K562 (cell line): ENCODE measurements around the gene SNX10. TPM values are rescaled to one million over a fixed set of nuclear protein-coding genes. Genes with fewer than 3 reads are reported as not detected.

Experiments
- ATAC-seq: fragments of 200-7000 bp; cut with Tn5 transposase; 3 replicates; pipeline ENCODE4 v1.9.1; 2020; ENCODE audit warnings: moderate library complexity
- BruUV-seq: library from RNA; stranded (reverse); fragments of 400-500 nt; replicated peaks from 2 replicates; lab custom pipeline; 2021; lab: Mats Ljungman, UMichigan
- CTCF ChIA-PET: fragments of 300-600 bp; formaldehyde crosslinking; extraction: SDS; loops from one replicate; lab custom pipeline; 2021; ENCODE audit warnings: low intra/inter-chr PET ratio; lab: Yijun Ruan, JAX
- POLR2A ChIA-PET: fragments of 300-600, 350-650 bp; sonication (Branson Sonifier 250); formaldehyde crosslinking; extraction: SDS; loops from one replicate; lab custom pipeline; 2021; ENCODE audit warnings: antibody characterized with exemption, inconsistent platforms; lab: Yijun Ruan, JAX
- DNase-seq, 4 experiments: peaks; one replicate each; pipeline versions ENCODE4 v3.0.0 to v3.0.0-alpha.2; 2011 to 2018; ENCODE audit warnings: low spot score in 3 of 4, mixed read lengths in 3 of 4; ENCODE audit errors: extremely low read depth in 1 of 4
- FAIRE-seq: peaks from 2 replicates; lab custom pipeline; 2011; peaks lifted over from hg19 to GRCh38; lab: Jason Lieb, UNC
- H2AFZ ChIP-seq: 2 replicates; pipeline ENCODE4 v1.6.0; 2011; ENCODE audit warnings: low read depth, low read length, control low read depth, inconsistent platforms
- H3K27ac ChIP-seq: fragments of 200-600 bp; 3 replicates; pipeline ENCODE4 v1.8.0; 2011; ENCODE audit warnings: low read depth, mild to moderate bottlenecking, control low read depth, inconsistent platforms, low read length, moderate library complexity, mixed read lengths; ENCODE audit errors: extremely low read depth
- H3K27me3 ChIP-seq, 2 experiments: fragments of 300-600 bp in 1 of 2; 2 replicates in 1 of 2; 3 replicates in 1 of 2; pipeline versions ENCODE4 v1.6.0 to v1.8.0; 2011; ENCODE audit warnings: inconsistent platforms in 2 of 2, low read length in 2 of 2, mild to moderate bottlenecking in 1 of 2, mixed read lengths in 1 of 2, moderate library complexity in 1 of 2; ENCODE audit not compliant: control insufficient read depth in 2 of 2, insufficient read depth in 2 of 2
- H3K36me3 ChIP-seq: fragments of 300-600 bp; 3 replicates; pipeline ENCODE4 v1.8.0; 2011; ENCODE audit warnings: mild to moderate bottlenecking, low read length, inconsistent platforms; ENCODE audit not compliant: control insufficient read depth, insufficient read depth
- H3K4me1 ChIP-seq, 2 experiments: fragments of 200-600 bp in 1 of 2; replicated peaks in 1 of 2; 2 replicates in 1 of 2; 3 replicates in 1 of 2; pipeline versions ENCODE4 v1.5.1 to v1.8.0; 2011; ENCODE audit warnings: inconsistent platforms in 2 of 2, low read length in 2 of 2, mild to moderate bottlenecking in 1 of 2, mixed read lengths in 1 of 2, moderate library complexity in 1 of 2; ENCODE audit not compliant: control insufficient read depth in 2 of 2, insufficient read depth in 2 of 2
- H3K4me2 ChIP-seq: 2 replicates; pipeline ENCODE4 v1.6.1; 2011; ENCODE audit warnings: low read length, control low read depth, inconsistent platforms, mixed read lengths; ENCODE audit not compliant: insufficient read depth
- H3K4me3 ChIP-seq: fragments of 200-600 bp; sonication (generic), shearing (Covaris generic); 2 replicates; pipeline ENCODE4 v1.5.1; 2016; ENCODE audit warnings: control low read depth, inconsistent platforms
- H3K79me2 ChIP-seq: fragments of 200-600 bp; 3 replicates; pipeline ENCODE4 v1.8.0; 2011; ENCODE audit warnings: low read length, inconsistent platforms; ENCODE audit not compliant: control insufficient read depth, insufficient read depth
- H3K9ac ChIP-seq, 2 experiments: 2 replicates each; pipeline versions ENCODE4 v1.6.0 to v1.6.1; 2011; ENCODE audit warnings: low read depth in 2 of 2, low read length in 2 of 2, control low read depth in 1 of 2, inconsistent platforms in 1 of 2, mild to moderate bottlenecking in 1 of 2, mixed read lengths in 1 of 2; ENCODE audit not compliant: insufficient read depth in 1 of 2
- H3K9me1 ChIP-seq: one replicate; pipeline ENCODE4 v1.6.0; 2011; ENCODE audit warnings: inconsistent platforms, mild to moderate bottlenecking, low read length, moderate library complexity; ENCODE audit not compliant: control insufficient read depth, insufficient read depth
- H3K9me3 ChIP-seq: replicated peaks from 2 replicates; pipeline ENCODE4 v1.5.1; 2011; ENCODE audit warnings: low read depth, low read length, inconsistent platforms; ENCODE audit not compliant: control insufficient read depth, insufficient read depth
- H4K20me1 ChIP-seq: replicated peaks from 2 replicates; pipeline ENCODE4 v1.6.1; 2011; ENCODE audit warnings: low read length, inconsistent platforms, mixed read lengths; ENCODE audit not compliant: control insufficient read depth, insufficient read depth
- CCNT2 ChIP-seq: IDR thresholded peaks from 2 replicates; pipeline ENCODE4 v1.6.1; 2011; ENCODE audit warnings: borderline replicate concordance, low read depth, mild to moderate bottlenecking, moderate library complexity, mixed read lengths, low read length; ENCODE audit not compliant: insufficient read length; ENCODE audit errors: extremely low read depth
- CREB1 ChIP-seq, 2 experiments: sonication (generic) in 1 of 2; formaldehyde crosslinking in 1 of 2; IDR thresholded peaks; 2 replicates each; pipeline versions ENCODE4 v1.6.1 to v1.8.0; 2012 to 2022; ENCODE audit warnings: inconsistent platforms in 1 of 2, mild to moderate bottlenecking in 1 of 2, missing genetic modification reagents in 1 of 2, moderate library complexity in 1 of 2
- GTF2A2 ChIP-seq: IDR thresholded peaks from 2 replicates; pipeline ENCODE4 v1.6.1; 2016; ENCODE audit warnings: mild to moderate bottlenecking, missing genetic modification characterization, missing compliant biosample characterization
- HMGN3 ChIP-seq: IDR thresholded peaks from 2 replicates; pipeline ENCODE4 v1.6.1; 2011; ENCODE audit warnings: borderline replicate concordance, low read depth, mild to moderate bottlenecking, mixed read lengths, low read length; ENCODE audit not compliant: insufficient read length; ENCODE audit errors: extremely low read depth
- MCM2 ChIP-seq: fragments of 450-650 bp; IDR thresholded peaks from 2 replicates; pipeline ENCODE4 v1.6.1; 2017; ENCODE audit warnings: low read depth, mild to moderate bottlenecking
- RAD21 ChIP-seq, 2 experiments: fragments of 250-450 bp in 1 of 2; fragments of 450-650 bp in 1 of 2; sonication (Bioruptor Pico) in 1 of 2; formaldehyde crosslinking in 1 of 2; IDR thresholded peaks in 1 of 2; conservative IDR thresholded peaks in 1 of 2; 2 replicates each; pipeline versions ENCODE4 v1.4.0 to v1.8.0; 2020 to 2022; ENCODE audit warnings: mild to moderate bottlenecking in 2 of 2, moderate library complexity in 1 of 2
- RAD51 ChIP-seq: fragments of 450-650 bp; IDR thresholded peaks from 2 replicates; pipeline ENCODE4 v1.7.1; 2016; ENCODE audit warnings: low read depth, mild to moderate bottlenecking, borderline replicate concordance
- USF1 ChIP-seq: sonication (generic); formaldehyde crosslinking; IDR thresholded peaks from 2 replicates; pipeline ENCODE4 v1.9.0; 2022; ENCODE audit warnings: mild to moderate bottlenecking, missing genetic modification reagents
- USF2 ChIP-seq: sonication (generic); formaldehyde crosslinking; IDR thresholded peaks from 2 replicates; pipeline ENCODE4 v1.5.0; 2020; ENCODE audit warnings: missing genetic modification reagents
- in situ Hi-C: fragments of 300-500 bp; cut with MboI; formaldehyde crosslinking; loops from 4 replicates; pipeline ENCODE4 v1.15.0; 2018; ENCODE audit warnings: inconsistent platforms, mixed read lengths
- intact Hi-C: fragments of 100-400 bp; cut with micrococcal nuclease; formaldehyde crosslinking; loops from 2 replicates; pipeline ENCODE4 v1.14.2; 2022
- polyA plus RNA-seq, 8 experiments: library from polyadenylated mRNA; depleted of rRNA in 4 of 8; stranded (reverse) in 5 of 8; unstranded in 3 of 8; fragments of >200 nt; fragmentation: Nextera tagmentation in 2 of 8; fragmentation: Illumina TruSeq in 1 of 8; extraction: Ambion mirVana in 2 of 8; extraction: Trizol in 1 of 8; gene quantifications; 2 replicates each; pipeline versions ENCODE4 v1.2.1 to v1.2.3, GENCODE V29; 2011 to 2014; ENCODE audit warnings: inconsistent platforms in 1 of 8, missing spikeins in 1 of 8
- total RNA-seq, 7 experiments: library from RNA; depleted of rRNA in 6 of 7; stranded (reverse); fragments of >200 nt in 6 of 7; fragmentation: Illumina TruSeq in 2 of 7; extraction: Trizol in 2 of 7; gene quantifications; 2 replicates each; pipeline versions ENCODE4 v1.2.1 to v1.2.3, GENCODE V29; 2011 to 2021; ENCODE audit warnings: low replicate concordance in 1 of 7
- TF ChIP-seq, protein P1 (sequence below): fragments of 250-450 bp; sonication (Bioruptor Pico); IDR thresholded peaks from 2 replicates; pipeline ENCODE4 v1.8.0; 2022; ENCODE audit warnings: moderate library complexity, mild to moderate bottlenecking, inconsistent platforms

The SNX10 gene
- total and polyA plus RNA-seq, 9 of the 15 experiments (the other 6 are each of a cell fraction or from before 2014, with no cell fraction given): 6.9 to 16.5 (median 11.5) TPM

DNA sequence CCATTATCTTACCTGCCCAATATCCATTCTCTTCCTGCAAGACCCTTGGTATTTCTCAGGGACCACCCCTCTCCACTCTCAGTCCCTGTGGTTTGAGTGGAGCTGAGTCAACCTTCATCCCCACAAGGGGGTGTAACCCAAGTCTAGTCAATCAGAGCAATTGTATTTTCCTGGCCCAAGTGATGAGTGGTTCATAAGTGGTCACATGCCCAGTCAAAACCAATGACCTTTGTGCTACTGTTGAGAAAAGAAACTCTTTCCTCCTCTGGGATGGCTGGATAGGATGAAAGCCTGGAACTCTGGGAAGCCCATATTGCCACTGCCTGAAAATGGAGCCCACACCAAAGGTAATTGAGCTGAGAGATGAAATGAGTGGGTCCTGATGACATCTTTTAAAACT lies 93.6 kb downstream of the SNX10 start:
- H3K9me3 ChIP-seq: no peaks in the 10 kb centered on the region
- no TSS peak for BruUV-seq
- TF ChIP-seq HMGN3 (no peak), MCM2 (no peak), RAD51 (peak; percentile 35; the same call in 1 of the 2 replicates), USF1 (0 out of 2 replicates have a peak, but pooled peaks have one; percentile 35), RAD21 (CRISPR knock-in tag; conservative IDR thresholded peaks at IDR 0.05 in 1 of 2, IDR thresholded peaks at IDR 0.05 in 1 of 2) (peak in 1 of 2 experiments; percentile 21; a peak in 1 of 4 replicates), CREB1 (IDR thresholded peaks at IDR 0.05) (no peak), CREB1 (CRISPR knock-in tag; IDR thresholded peaks at IDR 0.05) (no peak), CCNT2 (no peak), USF2 (CRISPR knock-in tag) (peak; percentile 65), GTF2A2 (tag) (no peak)
- TF ChIP-seq, protein P1, sequence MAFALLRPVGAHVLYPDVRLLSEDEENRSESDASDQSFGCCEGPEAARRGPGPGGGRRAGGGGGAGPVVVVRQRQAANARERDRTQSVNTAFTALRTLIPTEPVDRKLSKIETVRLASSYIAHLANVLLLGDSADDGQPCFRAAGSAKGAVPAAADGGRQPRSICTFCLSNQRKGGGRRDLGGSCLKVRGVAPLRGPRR: no peak
- H4K20me1 ChIP-seq: no peaks in the 10 kb centered on the region
- H3K36me3 ChIP-seq: no peaks in the 10 kb centered on the region
- no peak overlapping the region for H3K9ac ChIP-seq
- FAIRE-seq: no peak
- no peaks in the 10 kb centered on the region for H3K79me2 ChIP-seq
- CTCF ChIA-PET: interaction anchor here (0.7 kb wide), 1 partner anchor 116 kb away, joined by 3 read pairs; no protein-coding TSS in a partner anchor
- ATAC-seq: no peak
- H3K4me3 ChIP-seq: no peak overlapping the region
- H3K9me1 ChIP-seq: no peaks in the 10 kb centered on the region
- DNase-seq: no peak
- no peaks in the 10 kb centered on the region for H3K4me1 ChIP-seq
- no peak overlapping the region for H3K4me2 ChIP-seq
- intact Hi-C loops: no loop called here
- H3K27ac ChIP-seq: no peak overlapping the region
- peaks cover 26 to 27% of the 10 kb centered on the region in 2 experiments; a peak in 4 of 5 replicates for H3K27me3 ChIP-seq
- POLR2A ChIA-PET: interaction anchor here (0.8 kb wide), 1 partner anchor 96 kb away, joined by 3 read pairs; no protein-coding TSS in a partner anchor
- H2AFZ ChIP-seq: no peak overlapping the region
- in situ Hi-C loops: loop anchor here (25.0 kb wide), 1 partner anchor 102 kb away; no protein-coding TSS in a partner anchor
